Measurements from ENCODE around the gene FAM222B.

FAM222B gene

DNA sequence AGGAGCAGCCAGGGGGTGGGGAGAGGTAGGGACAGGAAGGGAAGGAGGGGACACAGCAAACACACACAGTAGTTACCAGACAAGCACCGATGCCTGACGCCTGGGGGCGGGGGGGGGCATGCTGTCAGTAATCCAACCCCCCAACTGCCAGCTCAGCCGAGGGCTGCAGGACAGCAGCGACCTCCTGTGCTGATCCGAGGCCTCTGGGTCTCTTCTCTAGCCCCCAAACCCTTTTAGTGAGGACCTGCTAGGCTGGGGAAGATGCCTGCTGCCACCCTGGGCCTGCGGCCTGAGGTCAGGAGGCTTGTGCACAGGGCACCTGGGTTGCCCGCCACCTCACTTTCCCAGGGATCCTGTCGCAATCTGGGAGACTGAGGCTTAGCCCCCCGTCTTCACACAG is 43.4 kb upstream of the FAM222B start:
- no peak for TF ChIP-seq CTCF (IDR thresholded peaks at IDR 0.05)
- no peak for TF ChIP-seq ZFX (IDR thresholded peaks at IDR 0.05; ENCODE audit: borderline replicate concordance)
- no peak overlapping the region for H3K27ac ChIP-seq

DNA sequence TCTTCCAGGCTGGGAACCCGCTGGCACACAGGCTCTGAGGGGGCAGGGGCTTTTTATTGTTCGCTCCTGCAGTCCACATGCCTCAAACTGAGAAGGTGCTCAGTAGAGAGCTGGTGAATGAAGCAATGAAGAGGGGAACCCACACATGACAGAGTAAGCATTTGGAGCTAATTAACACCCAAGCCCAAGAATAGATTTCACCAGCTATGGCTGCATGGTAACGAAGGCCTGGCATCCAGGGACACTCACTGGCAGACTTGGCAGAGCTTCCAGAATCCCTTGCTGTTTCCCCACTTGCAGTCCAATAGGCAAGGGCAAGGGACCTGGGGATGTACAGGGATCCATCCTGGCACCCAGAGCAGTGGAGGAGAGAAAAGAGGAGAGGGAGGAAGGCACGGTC is 42.8 kb upstream of the FAM222B start:
- no peak overlapping the region for H3K27ac ChIP-seq
- TF ChIP-seq ZFX (IDR thresholded peaks at IDR 0.05; ENCODE audit: borderline replicate concordance) (no peak), CTCF (IDR thresholded peaks at IDR 0.05) (no peak)

- no peak overlapping the region for H3K27ac ChIP-seq
- no peak for TF ChIP-seq CTCF (IDR thresholded peaks at IDR 0.05)
- no peak for TF ChIP-seq ZFX (IDR thresholded peaks at IDR 0.05; ENCODE audit: borderline replicate concordance)
These were observed 41.5 kb upstream of the FAM222B start for GRCh38 chr17:28883967-28884702.

- no peak overlapping the region for H3K27ac ChIP-seq
- no peak for TF ChIP-seq ZFX (IDR thresholded peaks at IDR 0.05; ENCODE audit: borderline replicate concordance)
- no peak for TF ChIP-seq CTCF (IDR thresholded peaks at IDR 0.05)
These were observed 39.7 kb upstream of the FAM222B start for GRCh38 chr17:28882154-28882895.

DNA sequence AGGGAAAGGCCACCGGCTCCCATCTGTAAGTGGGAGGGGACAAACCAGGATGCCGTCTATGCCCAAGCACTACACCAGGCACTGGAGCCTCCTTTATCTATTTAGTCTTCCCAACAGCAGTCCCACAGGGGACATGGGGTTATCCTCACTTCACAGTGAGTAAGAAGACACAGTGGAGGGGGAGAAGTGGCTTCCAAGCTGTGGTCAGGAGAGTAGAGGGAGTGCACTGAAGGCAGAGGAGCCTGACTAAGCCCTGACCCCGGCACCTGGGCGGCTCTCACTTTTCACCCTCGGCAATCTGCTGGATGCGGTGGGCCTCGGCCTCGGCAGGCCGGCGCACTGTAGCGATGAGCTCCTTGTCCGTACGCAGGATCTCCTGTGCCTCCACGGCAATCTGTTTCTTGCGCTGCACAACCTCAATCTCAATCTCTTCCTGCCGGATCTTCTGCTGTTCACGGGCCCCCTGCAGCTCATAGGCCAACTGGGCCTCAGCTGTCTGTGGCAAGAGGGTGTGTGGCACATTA is 39.0 kb upstream of the FAM222B start:
- TF ChIP-seq CTCF (IDR thresholded peaks at IDR 0.05) (no peak), ZFX (IDR thresholded peaks at IDR 0.05; ENCODE audit: borderline replicate concordance) (no peak)
- no peak overlapping the region for H3K27ac ChIP-seq

DNA sequence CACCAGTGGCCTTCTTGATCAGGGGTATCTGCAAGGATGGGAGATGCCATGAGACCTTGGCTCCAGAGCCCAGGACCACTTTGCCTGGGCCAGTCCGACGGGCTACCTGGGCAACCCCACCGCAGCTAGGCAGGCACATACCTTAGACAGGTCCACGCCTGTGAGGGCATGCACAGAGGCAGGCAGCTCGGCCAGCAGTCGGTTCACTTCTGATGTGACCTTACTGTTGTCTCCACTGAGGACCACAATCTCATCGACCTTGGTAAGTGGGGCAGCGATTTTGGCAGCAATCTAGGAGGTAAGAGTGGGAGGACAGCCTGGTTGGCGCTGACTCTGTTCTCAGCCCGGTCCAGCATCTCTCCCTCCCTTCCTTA is 38.0 kb upstream of the FAM222B start:
- no peak overlapping the region for H3K27ac ChIP-seq

GRCh38 chr17:28879886-28880571 is 37.4 kb upstream of the FAM222B start:
- H3K27ac ChIP-seq, result 0 out of 2 replicates have a peak overlapping the region, but pooled peaks have one; percentile 19
- TF ChIP-seq CTCF (IDR thresholded peaks at IDR 0.05) (no peak), ZFX (IDR thresholded peaks at IDR 0.05; ENCODE audit: borderline replicate concordance) (no peak)

More for the DNA sequence above, 38.0 kb upstream of the FAM222B start:
- no peak for TF ChIP-seq ZFX (IDR thresholded peaks at IDR 0.05; ENCODE audit: borderline replicate concordance)
